Memory B cell (primary cell): Measurements from ENCODE around the gene GDI1.

Experiments
- ATAC-seq: fragments of 150-1000 bp; cut with Tn5 transposase; 2 replicates; pipeline ENCODE4 v1.10.0; 2021; ENCODE audit warnings: low read depth, mild to moderate bottlenecking, moderate library complexity
- DNase-seq, 2 donors: peaks; one replicate each; pipeline ENCODE4 v3.0.0; 2022; ENCODE audit warnings: low spot score in 2 of 2
- H3K27ac Mint-ChIP-seq: one replicate; pipeline ENCODE4 v1.8.0; 2022; ENCODE audit warnings: mild to moderate bottlenecking, moderate library complexity, mixed read lengths
- H3K27me3 Mint-ChIP-seq: one replicate; pipeline ENCODE4 v1.8.0; 2022; ENCODE audit warnings: mixed read lengths
- H3K36me3 Mint-ChIP-seq: one replicate; pipeline ENCODE4 v1.8.0; 2022; ENCODE audit warnings: mild to moderate bottlenecking, mixed read lengths
- H3K4me1 Mint-ChIP-seq: one replicate; pipeline ENCODE4 v1.8.0; 2022; ENCODE audit warnings: mixed read lengths
- H3K4me3 Mint-ChIP-seq: one replicate; pipeline ENCODE4 v1.8.0; 2022; ENCODE audit warnings: mild to moderate bottlenecking, moderate library complexity, mixed read lengths
- H3K9me3 Mint-ChIP-seq: one replicate; pipeline ENCODE4 v1.8.0; 2022; ENCODE audit warnings: mixed read lengths

Gene GDI1

GRCh38 chrX:154426916-154427770 is 9.8 kb upstream of the GDI1 start:
- Mint-ChIP-seq H3K4me3 (no peak overlapping the region), H3K4me1 (peaks cover 12% of the 10 kb centered on the region), H3K36me3 (no peaks in the 10 kb centered on the region), H3K27ac (no peak overlapping the region), H3K9me3 (no peaks in the 10 kb centered on the region), H3K27me3 (no peaks in the 10 kb centered on the region)
- no peak for ATAC-seq
- no peak for DNase-seq

- Mint-ChIP-seq H3K27ac (peak within 1 kb of the TSS; percentile 79), H3K27me3 (no peaks in the 10 kb centered on the region), H3K36me3 (no peaks in the 10 kb centered on the region), H3K9me3 (no peaks in the 10 kb centered on the region), H3K4me3 (peak within 1 kb of the TSS; percentile 88), H3K4me1 (peaks cover 12% of the 10 kb centered on the region)
- peak; percentile 61 to 74 for DNase-seq
- peak; percentile 97 for ATAC-seq
These were observed 8.5 kb upstream of the GDI1 start, which contains the start of gene ATP6AP1 for GRCh38 chrX:154428176-154429171. TSS of gene ATP6AP1 (plus strand) at chrX:154428677. CDS start at chrX:154428693, 16 bp downstream.

- no peak overlapping the region for H3K27ac Mint-ChIP-seq
- H3K4me3 Mint-ChIP-seq: peak overlapping the region; percentile 88
- H3K27me3 Mint-ChIP-seq: no peaks in the 10 kb centered on the region
- H3K9me3 Mint-ChIP-seq: no peaks in the 10 kb centered on the region
- DNase-seq: no peak
- no peak for ATAC-seq
- peaks cover 12% of the 10 kb centered on the region for H3K4me1 Mint-ChIP-seq
- H3K36me3 Mint-ChIP-seq: no peaks in the 10 kb centered on the region
These were observed 7.2 kb upstream of the GDI1 start for GRCh38 chrX:154429711-154430110.

GRCh38 chrX:154430479-154430878 is 6.5 kb upstream of the GDI1 start:
- Mint-ChIP-seq H3K9me3 (no peaks in the 10 kb centered on the region), H3K4me3 (no peak overlapping the region), H3K36me3 (no peaks in the 10 kb centered on the region), H3K27ac (peak overlapping the region; percentile 75), H3K4me1 (peaks cover 12% of the 10 kb centered on the region), H3K27me3 (no peaks in the 10 kb centered on the region)
- no peak for ATAC-seq
- no peak for DNase-seq

GRCh38 chrX:154430916-154431315 is 6.0 kb upstream of the GDI1 start:
- Mint-ChIP-seq H3K27ac (peak overlapping the region; percentile 75), H3K36me3 (no peaks in the 10 kb centered on the region), H3K4me3 (no peak overlapping the region), H3K9me3 (no peaks in the 10 kb centered on the region), H3K27me3 (no peaks in the 10 kb centered on the region), H3K4me1 (peaks cover 12% of the 10 kb centered on the region)
- no peak for ATAC-seq
- no peak for DNase-seq

GRCh38 chrX:154431341-154431740 is 5.6 kb upstream of the GDI1 start:
- Mint-ChIP-seq H3K27me3 (no peaks in the 10 kb centered on the region), H3K4me1 (peaks cover 12% of the 10 kb centered on the region), H3K4me3 (no peak overlapping the region), H3K9me3 (no peaks in the 10 kb centered on the region), H3K36me3 (no peaks in the 10 kb centered on the region), H3K27ac (no peak overlapping the region)
- no peak for DNase-seq
- no peak for ATAC-seq

GRCh38 chrX:154432210-154432609 is 4.7 kb upstream of the GDI1 start:
- no peak overlapping the region for H3K27ac Mint-ChIP-seq
- no peaks in the 10 kb centered on the region for H3K27me3 Mint-ChIP-seq
- H3K36me3 Mint-ChIP-seq: no peaks in the 10 kb centered on the region
- no peak for DNase-seq
- no peak overlapping the region for H3K4me3 Mint-ChIP-seq
- peaks cover 12% of the 10 kb centered on the region for H3K4me1 Mint-ChIP-seq
- no peak for ATAC-seq
- no peaks in the 10 kb centered on the region for H3K9me3 Mint-ChIP-seq

- H3K4me1 Mint-ChIP-seq: peaks cover 16% of the 10 kb centered on the region
- H3K9me3 Mint-ChIP-seq: no peaks in the 10 kb centered on the region
- H3K4me3 Mint-ChIP-seq: no peak overlapping the region
- no peaks in the 10 kb centered on the region for H3K36me3 Mint-ChIP-seq
- no peak for DNase-seq
- no peaks in the 10 kb centered on the region for H3K27me3 Mint-ChIP-seq
- no peak overlapping the region for H3K27ac Mint-ChIP-seq
- no peak for ATAC-seq
These were observed 3.3 kb upstream of the GDI1 start for GRCh38 chrX:154433605-154434004.

GRCh38 chrX:154434394-154435168 is 2.4 kb upstream of the GDI1 start:
- no peaks in the 10 kb centered on the region for H3K9me3 Mint-ChIP-seq
- H3K27me3 Mint-ChIP-seq: no peaks in the 10 kb centered on the region
- no peak for DNase-seq
- H3K4me3 Mint-ChIP-seq: no peak overlapping the region
- H3K4me1 Mint-ChIP-seq: peaks cover 12% of the 10 kb centered on the region
- H3K27ac Mint-ChIP-seq: no peak overlapping the region
- ATAC-seq: no peak
- H3K36me3 Mint-ChIP-seq: no peaks in the 10 kb centered on the region

- no peak overlapping the region for H3K4me3 Mint-ChIP-seq
- no peaks in the 10 kb centered on the region for H3K9me3 Mint-ChIP-seq
- H3K4me1 Mint-ChIP-seq: peaks cover 12% of the 10 kb centered on the region
- H3K27me3 Mint-ChIP-seq: no peaks in the 10 kb centered on the region
- peak overlapping the region; percentile 88 for H3K27ac Mint-ChIP-seq
- DNase-seq (no peak), ATAC-seq (no peak)
- H3K36me3 Mint-ChIP-seq: no peaks in the 10 kb centered on the region
These were observed 1.7 kb upstream of the GDI1 start for GRCh38 chrX:154435171-154435733.

GRCh38 chrX:154436374-154436982 is 476 bp upstream of the GDI1 start:
- Mint-ChIP-seq H3K27ac (peak overlapping the region; percentile 88), H3K4me3 (peak overlapping the region; percentile 82), H3K36me3 (no peaks in the 10 kb centered on the region), H3K27me3 (no peaks in the 10 kb centered on the region), H3K9me3 (no peaks in the 10 kb centered on the region), H3K4me1 (peaks cover 6% of the 10 kb centered on the region)
- DNase-seq (peak; percentile 21 to 27), ATAC-seq (peak; percentile 83)

GRCh38 chrX:154437971-154438893 is 1.3 kb downstream of the GDI1 start:
- Mint-ChIP-seq H3K27me3 (no peaks in the 10 kb centered on the region), H3K27ac (peak overlapping the region; percentile 87), H3K9me3 (no peaks in the 10 kb centered on the region), H3K4me1 (peaks cover 6% of the 10 kb centered on the region), H3K36me3 (no peaks in the 10 kb centered on the region), H3K4me3 (peak overlapping the region; percentile 90)
- DNase-seq (no peak), ATAC-seq (no peak)
